Measurements from ENCODE around the gene ZNF862. TPM values are rescaled to one million over a fixed set of nuclear protein-coding genes. Genes with fewer than 3 reads are reported as not detected.

The ZNF862 gene
- polyA plus RNA-seq (ENCODE audit: insufficient read length in 12 of 12) = 10 to 100 TPM in 6 of 12 donors, 1 to 10 TPM in 5, not detected in 1; 7.4 to 24.0 (median 10.6) TPM
- long read RNA-seq, donor 1 = 0 reads
- long read RNA-seq, donor 2 = 0 reads
- long read RNA-seq, donor 3 = 0 reads
- long read RNA-seq, donor 4 = 0 reads
- long read RNA-seq, donor 5 = 0 reads
- long read RNA-seq, donor 6 = 0 reads
- long read RNA-seq, donor 7 = 0 reads
- long read RNA-seq, donor 8 = 0 reads
- long read RNA-seq, donor 9, partial matches to known transcripts = 0 of 1 reads
- long read RNA-seq, donor 9, other reads (novel, unspliced or antisense) = 0 of 1 reads
- long read RNA-seq, donor 10 = 0 reads
- long read RNA-seq, donor 11 = 0 reads

- DNase-seq = peak; percentile 97
Observed at GRCh38 chr7:149838224-149838991, at the start of gene ZNF862. ZNF862 (plus strand) TSS chr7:149838375; CDS start chr7:149838612, 237 bp downstream.

GRCh38 chr7:149789101-149789500, 49.1 kb upstream of the ZNF862 start:
- DNase-seq = no peak

- no peak for DNase-seq
Observed at GRCh38 chr7:149790146-149790548, 48.0 kb upstream of the ZNF862 start.

GRCh38 chr7:149790754-149791360, 47.3 kb upstream of the ZNF862 start:
- no peak for DNase-seq

- no peak for DNase-seq
Observed at GRCh38 chr7:149791411-149792219, 46.6 kb upstream of the ZNF862 start.

GRCh38 chr7:149792220-149792595, 46.0 kb upstream of the ZNF862 start:
- DNase-seq = no peak

GRCh38 chr7:149793261-149793660, 44.9 kb upstream of the ZNF862 start:
- no peak for DNase-seq

GRCh38 chr7:149794661-149795060, 43.5 kb upstream of the ZNF862 start:
- no peak for DNase-seq

GRCh38 chr7:149795126-149795525, 43.0 kb upstream of the ZNF862 start:
- DNase-seq = no peak

- DNase-seq = no peak
Observed at GRCh38 chr7:149796287-149796860, 41.8 kb upstream of the ZNF862 start.

GRCh38 chr7:149797771-149798170, 40.4 kb upstream of the ZNF862 start:
- DNase-seq = no peak

- no peak for DNase-seq
Observed at GRCh38 chr7:149799397-149800168, 38.6 kb upstream of the ZNF862 start.

- DNase-seq = no peak
Observed at GRCh38 chr7:149800169-149800555, 38.0 kb upstream of the ZNF862 start.

- DNase-seq = no peak
Observed at GRCh38 chr7:149801002-149801566, 37.1 kb upstream of the ZNF862 start.

- no peak for DNase-seq
Observed at GRCh38 chr7:149801816-149802215, 36.4 kb upstream of the ZNF862 start.

- DNase-seq = no peak
Observed at GRCh38 chr7:149802966-149803365, 35.2 kb upstream of the ZNF862 start.

GRCh38 chr7:149803551-149804074, 34.6 kb upstream of the ZNF862 start:
- DNase-seq = no peak

GRCh38 chr7:149804106-149804505, 34.1 kb upstream of the ZNF862 start:
- no peak for DNase-seq

GRCh38 chr7:149806726-149807125, 31.4 kb upstream of the ZNF862 start:
- no peak for DNase-seq

GRCh38 chr7:149808311-149808710, 29.9 kb upstream of the ZNF862 start:
- DNase-seq = no peak

All from muscle of arm (tissue), 14 donors.